Stimulated activated CD8-positive, alpha-beta memory T cell treated with anti-CD3 and anti-CD28 coated beads, Interleukin-12 subunit alpha, Interleukin-12 subunit beta, amount 100 ng/mL, for 24 hours (primary cell): Measurements from ENCODE around the gene PTX4.
"Not testable (repeated sequence)": the region's sequence is repeated elsewhere in the genome, so short reads cannot be mapped to it uniquely, and the experiment has no call there.

Experiments
- DNase-seq: peaks from one replicate; pipeline ENCODE4 v3.0.0-alpha.2; 2020; ENCODE audit errors: extremely low read depth

Gene PTX4

GRCh38 chr16:1485847-1486496 is 2.8 kb downstream of the PTX4 start:
- no peak for DNase-seq

GRCh38 chr16:1481906-1482835 is 6.6 kb downstream of the PTX4 start:
- no peak for DNase-seq

- DNase-seq: not testable (repeated sequence)
Measured at GRCh38 chr16:1478937-1479336, 9.8 kb downstream of the PTX4 start.

- DNase-seq: no peak
Measured at GRCh38 chr16:1477033-1477432, 11.7 kb downstream of the PTX4 start.

GRCh38 chr16:1475552-1476114 is 13.1 kb downstream of the PTX4 start:
- DNase-seq: no peak

GRCh38 chr16:1474796-1475551 is 13.8 kb downstream of the PTX4 start, which contains the start of gene CLCN7:
CLCN7 (minus strand) TSS chr16:1475028; CDS start chr16:1474974, 54 bp downstream.
- DNase-seq: peak; percentile 66

GRCh38 chr16:1474082-1474795 is 14.5 kb downstream of the PTX4 start:
- no peak for DNase-seq

- DNase-seq: no peak
Measured at GRCh38 chr16:1472974-1473373, 15.8 kb downstream of the PTX4 start.

GRCh38 chr16:1471569-1472194 is 17.1 kb downstream of the PTX4 start:
- no peak for DNase-seq

- DNase-seq: no peak
Measured at GRCh38 chr16:1470481-1471251, 18.1 kb downstream of the PTX4 start.

GRCh38 chr16:1469693-1470201 is 19.0 kb downstream of the PTX4 start:
- DNase-seq: no peak

GRCh38 chr16:1469141-1469540 is 19.6 kb downstream of the PTX4 start:
- DNase-seq: not testable (repeated sequence)

- no peak for DNase-seq
Measured at GRCh38 chr16:1468426-1468810, 20.3 kb downstream of the PTX4 start.

GRCh38 chr16:1466968-1467521 is 21.7 kb downstream of the PTX4 start:
- DNase-seq: no peak

- no peak for DNase-seq
Measured at GRCh38 chr16:1466054-1466453, 22.7 kb downstream of the PTX4 start.

GRCh38 chr16:1465567-1465915 is 23.2 kb downstream of the PTX4 start:
- no peak for DNase-seq

GRCh38 chr16:1464894-1465566 is 23.7 kb downstream of the PTX4 start:
- no peak for DNase-seq

- DNase-seq: no peak
Measured at GRCh38 chr16:1464196-1464893, 24.4 kb downstream of the PTX4 start.
